ENCODE measurements around the gene LMO7. TPM values are rescaled to one million over a fixed set of nuclear protein-coding genes. Genes with fewer than 3 reads are reported as not detected.

LMO7 gene
- total RNA-seq, 1 donor from 2014 or later = 12.3 TPM

- no peaks in the 10 kb centered on the region for H3K27me3 ChIP-seq (ENCODE audit: control insufficient read depth, insufficient read depth, low read length)
- DNase-seq (ENCODE audit: low read depth) = no peak
- no peak for TF ChIP-seq CTCF (IDR thresholded peaks at IDR 0.05; ENCODE audit: insufficient read depth, low read length, poor library complexity, severe bottlenecking)
- H3K4me3 ChIP-seq (ENCODE audit: low read depth, low read length) = no peak overlapping the region
- H3K36me3 ChIP-seq (ENCODE audit: control insufficient read depth, insufficient read depth, low read length) = no peaks in the 10 kb centered on the region
These were observed 195.3 kb downstream of the LMO7 start for GRCh38 chr13:75831389-75831788.

DNA sequence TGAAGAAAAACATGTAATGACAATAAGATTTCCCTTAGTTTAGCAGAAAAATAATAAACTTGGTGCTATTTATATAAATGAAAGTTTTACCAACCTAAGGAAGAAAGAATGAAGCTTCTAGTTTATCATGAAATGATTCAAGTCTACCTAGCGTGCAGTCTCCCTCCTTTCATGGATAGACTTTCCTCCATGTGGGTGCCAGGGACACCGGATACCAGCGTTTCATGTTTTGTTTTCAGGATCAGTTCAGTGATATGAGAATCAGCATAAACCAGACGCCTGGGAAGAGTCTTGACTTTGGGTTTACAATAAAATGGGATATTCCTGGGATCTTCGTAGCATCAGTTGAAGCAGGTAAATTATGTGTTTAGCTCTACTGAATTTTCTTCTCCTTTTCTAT, 196.7 kb downstream of the LMO7 start:
- H3K36me3 ChIP-seq (ENCODE audit: control insufficient read depth, insufficient read depth, low read length) = no peaks in the 10 kb centered on the region
- DNase-seq (ENCODE audit: low read depth) = no peak
- no peak for TF ChIP-seq CTCF (IDR thresholded peaks at IDR 0.05; ENCODE audit: insufficient read depth, low read length, poor library complexity, severe bottlenecking)
- H3K4me3 ChIP-seq (ENCODE audit: low read depth, low read length) = no peak overlapping the region
- H3K27me3 ChIP-seq (ENCODE audit: control insufficient read depth, insufficient read depth, low read length) = no peaks in the 10 kb centered on the region

GRCh38 chr13:75836441-75836840, 200.3 kb downstream of the LMO7 start:
- H3K36me3 ChIP-seq (ENCODE audit: control insufficient read depth, insufficient read depth, low read length) = peaks cover 2% of the 10 kb centered on the region
- no peaks in the 10 kb centered on the region for H3K27me3 ChIP-seq (ENCODE audit: control insufficient read depth, insufficient read depth, low read length)
- no peak for DNase-seq (ENCODE audit: low read depth)
- TF ChIP-seq CTCF (IDR thresholded peaks at IDR 0.05; ENCODE audit: insufficient read depth, low read length, poor library complexity, severe bottlenecking) = no peak
- H3K4me3 ChIP-seq (ENCODE audit: low read depth, low read length) = no peak overlapping the region

DNA sequence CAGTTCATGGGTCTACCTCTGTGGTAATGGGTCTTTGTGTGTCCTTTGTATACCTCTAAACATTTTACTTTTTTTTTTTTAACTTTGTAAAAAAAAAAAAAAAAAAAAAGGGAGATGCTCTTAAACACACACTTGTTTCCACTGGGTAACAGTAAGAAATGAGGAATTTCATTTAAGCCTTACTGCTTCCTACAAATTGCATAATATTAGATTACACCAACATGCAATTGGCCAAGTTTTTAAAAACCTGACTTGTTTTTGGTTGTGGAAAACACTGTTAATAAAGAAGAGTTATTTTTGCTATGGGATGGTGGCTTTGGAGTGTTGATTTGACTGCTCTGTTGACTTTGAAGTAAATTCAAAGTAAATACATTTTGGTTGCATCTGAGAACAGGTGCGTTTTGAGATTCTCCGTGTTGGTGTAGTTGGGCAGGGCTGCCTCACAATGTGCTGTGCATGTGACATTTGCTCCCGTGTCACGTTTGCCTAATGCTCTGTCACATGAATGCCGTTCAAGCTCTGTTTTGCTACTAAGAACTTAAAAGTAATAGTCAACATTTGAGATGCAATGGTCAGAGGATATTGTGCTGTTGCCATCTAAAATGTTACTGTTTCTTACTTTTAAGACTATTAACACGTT, 202.4 kb downstream of the LMO7 start:
- H3K27me3 ChIP-seq (ENCODE audit: control insufficient read depth, insufficient read depth, low read length) = no peaks in the 10 kb centered on the region
- no peak for DNase-seq (ENCODE audit: low read depth)
- H3K36me3 ChIP-seq (ENCODE audit: control insufficient read depth, insufficient read depth, low read length) = peaks cover 3% of the 10 kb centered on the region
- no peak overlapping the region for H3K4me3 ChIP-seq (ENCODE audit: low read depth, low read length)
- no peak for TF ChIP-seq CTCF (IDR thresholded peaks at IDR 0.05; ENCODE audit: insufficient read depth, low read length, poor library complexity, severe bottlenecking)

- Histone ChIP-seq H3K4me3 (ENCODE audit: low read depth, low read length) (no peak overlapping the region), H3K36me3 (ENCODE audit: control insufficient read depth, insufficient read depth, low read length) (peaks cover 3% of the 10 kb centered on the region), H3K27me3 (ENCODE audit: control insufficient read depth, insufficient read depth, low read length) (no peaks in the 10 kb centered on the region)
- DNase-seq (ENCODE audit: low read depth) = no peak
- TF ChIP-seq CTCF (IDR thresholded peaks at IDR 0.05; ENCODE audit: insufficient read depth, low read length, poor library complexity, severe bottlenecking) = no peak
These were observed 203.3 kb downstream of the LMO7 start for GRCh38 chr13:75839406-75839805.

DNA sequence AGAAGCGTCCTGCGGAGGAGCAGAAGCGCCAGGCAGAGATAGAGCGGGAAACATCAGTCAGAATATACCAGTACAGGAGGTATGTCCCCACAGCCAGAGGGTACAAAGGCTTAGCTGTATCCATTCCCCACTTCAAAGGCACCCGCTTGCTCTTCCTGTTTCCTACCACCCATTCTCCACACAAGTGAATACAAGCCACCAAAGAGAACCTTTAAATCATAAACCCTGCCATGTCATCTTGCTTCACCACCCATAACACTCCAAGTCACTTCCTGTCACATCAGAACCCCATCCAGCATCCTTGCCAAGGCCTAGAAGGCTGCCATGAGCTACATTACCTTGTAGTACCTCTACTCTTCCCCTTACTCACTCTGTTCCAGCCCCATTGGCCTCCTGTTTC, 205.8 kb downstream of the LMO7 start:
- DNase-seq (ENCODE audit: low read depth) = no peak
- H3K27me3 ChIP-seq (ENCODE audit: control insufficient read depth, insufficient read depth, low read length) = no peaks in the 10 kb centered on the region
- peaks cover 3% of the 10 kb centered on the region for H3K36me3 ChIP-seq (ENCODE audit: control insufficient read depth, insufficient read depth, low read length)
- TF ChIP-seq CTCF (IDR thresholded peaks at IDR 0.05; ENCODE audit: insufficient read depth, low read length, poor library complexity, severe bottlenecking) = no peak
- no peak overlapping the region for H3K4me3 ChIP-seq (ENCODE audit: low read depth, low read length)

Data from kidney epithelial cell (primary cell).